WTC11 (cell line): Measurements from ENCODE around the gene SNX9. TPM values are rescaled to one million over a fixed set of nuclear protein-coding genes. Genes with fewer than 3 reads are reported as not detected.
"Not testable (repeated sequence)": the region's sequence is repeated elsewhere in the genome, so short reads cannot be mapped to it uniquely, and the experiment has no call there.

Experiments used
- ATAC-seq: fragments of 200-7000 bp; cut with Tn5 transposase; 2 replicates; pipeline ENCODE4 v1.10.0; 2021; ENCODE audit warnings: mild to moderate bottlenecking, moderate library complexity
- CTCF ChIA-PET: fragments of 300-600 bp; sonication (Branson Sonifier 250); formaldehyde crosslinking; loops from one replicate; lab custom pipeline; 2021; ENCODE audit warnings: antibody characterized with exemption; lab: Charles Lee
- POLR2A ChIA-PET: fragments of 350-600 bp; sonication (Branson Sonifier 250); formaldehyde crosslinking; loops from one replicate; lab custom pipeline; 2021; ENCODE audit warnings: antibody characterized with exemption; lab: Charles Lee
- DNase-seq: peaks from one replicate; pipeline ENCODE4 v3.0.0; 2021; ENCODE audit warnings: low spot score
- H3K27ac Mint-ChIP-seq: 2 replicates; pipeline ENCODE4 v1.8.0; 2021; ENCODE audit warnings: mixed read lengths
- H3K27me3 Mint-ChIP-seq: 2 replicates; pipeline ENCODE4 v1.8.0; 2021; ENCODE audit warnings: low read depth, mild to moderate bottlenecking, moderate library complexity, mixed read lengths
- H3K36me3 Mint-ChIP-seq: 2 replicates; pipeline ENCODE4 v1.8.0; 2021; ENCODE audit warnings: mixed read lengths
- H3K4me1 Mint-ChIP-seq: 2 replicates; pipeline ENCODE4 v1.8.0; 2022; ENCODE audit warnings: mixed read lengths
- H3K4me3 Mint-ChIP-seq: 2 replicates; pipeline ENCODE4 v1.8.0; 2021; ENCODE audit warnings: mild to moderate bottlenecking, moderate library complexity, mixed read lengths
- H3K9me3 Mint-ChIP-seq: 2 replicates; pipeline ENCODE4 v1.8.0; 2021; ENCODE audit warnings: mixed read lengths
- E2F4 ChIP-seq: sonication (generic); formaldehyde crosslinking; IDR thresholded peaks from 2 replicates; pipeline ENCODE4 v1.8.1; 2022; ENCODE audit warnings: low read depth, mild to moderate bottlenecking, moderate library complexity, missing genetic modification reagents, borderline replicate concordance
- E2F5 ChIP-seq: sonication (generic); formaldehyde crosslinking; IDR thresholded peaks from 2 replicates; pipeline ENCODE4 v1.8.1; 2022; ENCODE audit warnings: mild to moderate bottlenecking, moderate library complexity, missing genetic modification reagents
- ERG ChIP-seq: fragments of 250-450 bp; sonication (Bioruptor Pico); IDR thresholded peaks from 2 replicates; pipeline ENCODE4 v1.8.0; 2021; ENCODE audit warnings: mild to moderate bottlenecking
- ESRRA ChIP-seq: sonication (generic); formaldehyde crosslinking; IDR thresholded peaks from 2 replicates; pipeline ENCODE4 v1.8.1; 2022; ENCODE audit warnings: mild to moderate bottlenecking, missing genetic modification reagents, borderline replicate concordance
- GABPB1 ChIP-seq: sonication (generic); formaldehyde crosslinking; IDR thresholded peaks from 2 replicates; pipeline ENCODE4 v1.8.1; 2023; ENCODE audit warnings: mild to moderate bottlenecking, missing genetic modification reagents
- GTF2I ChIP-seq: fragments of 250-450 bp; sonication (Bioruptor Pico); conservative IDR thresholded peaks from 2 replicates; pipeline ENCODE4 v1.4.0; 2021; ENCODE audit warnings: mild to moderate bottlenecking
- NFE2L1 ChIP-seq: sonication (generic); formaldehyde crosslinking; IDR thresholded peaks from 2 replicates; pipeline ENCODE4 v1.8.1; 2023; ENCODE audit warnings: missing genetic modification reagents
- RELA ChIP-seq: sonication (generic); formaldehyde crosslinking; IDR thresholded peaks from 2 replicates; pipeline ENCODE4 v1.8.1; 2022; ENCODE audit warnings: missing genetic modification reagents, mild to moderate bottlenecking, borderline replicate concordance
- RORB ChIP-seq: fragments of 250-450 bp; sonication (Bioruptor Pico); IDR thresholded peaks from 2 replicates; pipeline ENCODE4 v1.9.0; 2021; ENCODE audit warnings: mild to moderate bottlenecking
- SMAD4 ChIP-seq: sonication (generic); formaldehyde crosslinking; IDR thresholded peaks from 2 replicates; pipeline ENCODE4 v1.8.0; 2022; ENCODE audit warnings: mild to moderate bottlenecking, missing genetic modification reagents
- SOX15 ChIP-seq: fragments of 250-450 bp; sonication (Bioruptor Pico); IDR thresholded peaks from 2 replicates; pipeline ENCODE4 v1.9.0; 2021; ENCODE audit warnings: mild to moderate bottlenecking
- ZBTB43 ChIP-seq: sonication (generic); formaldehyde crosslinking; IDR thresholded peaks from 2 replicates; pipeline ENCODE4 v1.8.1; 2023; ENCODE audit warnings: mild to moderate bottlenecking, missing genetic modification reagents
- ZNF121 ChIP-seq: sonication (generic); formaldehyde crosslinking; IDR thresholded peaks from 2 replicates; pipeline ENCODE4 v1.8.0; 2023; ENCODE audit warnings: missing genetic modification reagents
- ZNF138 ChIP-seq: sonication (generic); formaldehyde crosslinking; conservative IDR thresholded peaks from 2 replicates; pipeline ENCODE4 v1.8.1; 2022; ENCODE audit warnings: mild to moderate bottlenecking, moderate library complexity, missing genetic modification reagents
- ZNF232 ChIP-seq: sonication (generic); formaldehyde crosslinking; IDR thresholded peaks from 2 replicates; pipeline ENCODE4 v1.8.0; 2022; ENCODE audit warnings: mild to moderate bottlenecking, missing genetic modification reagents
- ZNF317 ChIP-seq: sonication (generic); formaldehyde crosslinking; IDR thresholded peaks from 2 replicates; pipeline ENCODE4 v1.8.1; 2023; ENCODE audit warnings: low read depth, mild to moderate bottlenecking, moderate library complexity, missing genetic modification reagents, borderline replicate concordance
- ZNF396 ChIP-seq: fragments of 250-450 bp; sonication (Bioruptor Pico); IDR thresholded peaks from 2 replicates; pipeline ENCODE4 v1.8.0; 2021; ENCODE audit warnings: mild to moderate bottlenecking, moderate library complexity, borderline replicate concordance
- total RNA-seq: library from RNA; stranded (reverse); gene quantifications from 3 replicates; pipeline ENCODE4 v1.2.3, GENCODE V29; 2021
- TF ChIP-seq, protein P1 (sequence below): fragments of 200-600 bp; IDR thresholded peaks from 2 replicates; pipeline ENCODE4 v1.8.0; 2022; ENCODE audit warnings: antibody characterized with exemption
- TF ChIP-seq, protein P2 (sequence below): sonication (generic); formaldehyde crosslinking; IDR thresholded peaks from 2 replicates; pipeline ENCODE4 v1.8.1; 2022; ENCODE audit warnings: missing genetic modification reagents, borderline replicate concordance
- TF ChIP-seq, protein P3 (sequence below): sonication (generic); formaldehyde crosslinking; IDR thresholded peaks from 2 replicates; pipeline ENCODE4 v1.8.1; 2023; ENCODE audit warnings: mild to moderate bottlenecking, moderate library complexity, missing genetic modification reagents

The SNX9 gene
- total RNA-seq, 1 experiment from 2014 or later = 35.0 TPM

GRCh38 chr6:157967486-157967885 is 144.4 kb downstream of the SNX9 start:
- peaks cover 22% of the 10 kb centered on the region for H3K4me1 Mint-ChIP-seq
- no peak for DNase-seq
- CTCF ChIA-PET = interaction anchor here (1.3 kb wide), 1 partner anchor 58 kb away, joined by 4 read pairs; no protein-coding TSS in a partner anchor
- no peak overlapping the region for H3K4me3 Mint-ChIP-seq
- TF ChIP-seq ERG (CRISPR knock-in tag) = no peak
- no peak for TF ChIP-seq ESRRA (CRISPR knock-in tag)
- TF ChIP-seq GABPB1 = no peak
- TF ChIP-seq NFE2L1 (CRISPR knock-in tag) = no peak
- TF ChIP-seq, all 79 proteins: peak for 0
- ATAC-seq = no peak
- H3K9me3 Mint-ChIP-seq = peaks cover 3% of the 10 kb centered on the region; the same call in 1 of the 2 replicates
- H3K27me3 Mint-ChIP-seq = no peaks in the 10 kb centered on the region
- POLR2A ChIA-PET = interaction anchor here (0.7 kb wide), 2 partner anchors 15 to 931 kb away, joined by 3 read pairs; no protein-coding TSS in a partner anchor
- H3K36me3 Mint-ChIP-seq = no peaks in the 10 kb centered on the region
- H3K27ac Mint-ChIP-seq = no peak overlapping the region

DNA sequence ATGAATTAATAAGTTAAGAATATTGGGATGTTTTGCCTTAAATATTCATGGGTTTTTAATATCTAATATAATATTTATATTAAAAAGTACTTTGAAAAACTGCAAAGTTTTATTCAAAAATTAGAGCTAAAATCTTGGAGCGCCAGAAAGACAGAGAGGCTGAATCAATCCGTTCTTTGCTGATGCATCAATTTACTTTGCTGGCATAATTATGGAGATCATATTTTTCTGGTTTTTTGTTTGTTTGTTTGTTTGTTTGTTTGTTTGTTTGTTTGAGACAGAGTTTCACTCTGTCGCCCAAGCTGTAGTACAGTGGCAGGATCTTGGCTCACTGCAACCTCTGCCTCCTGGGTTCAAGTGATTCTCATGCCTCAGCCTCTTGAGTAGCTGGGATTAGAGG is 149.1 kb downstream of the SNX9 start:
- H3K4me3 Mint-ChIP-seq, H3K9me3 Mint-ChIP-seq, H3K36me3 Mint-ChIP-seq, POLR2A ChIA-PET, DNase-seq, ATAC-seq, H3K27me3 Mint-ChIP-seq, H3K27ac Mint-ChIP-seq: not testable (repeated sequence)
- CTCF ChIA-PET = interaction anchor here (1.5 kb wide), 1 partner anchor 11 kb away, joined by 6 read pairs; no protein-coding TSS in a partner anchor
- peaks cover 16% of the 10 kb centered on the region for H3K4me1 Mint-ChIP-seq

- TF ChIP-seq NFE2L1 (CRISPR knock-in tag) (no peak), ZNF138 (CRISPR knock-in tag) (no peak), RORB (CRISPR knock-in tag) (no peak), E2F5 (CRISPR knock-in tag) (no peak), SMAD4 (CRISPR knock-in tag) (no peak), SOX15 (CRISPR knock-in tag) (no peak), ZNF232 (CRISPR knock-in tag) (no peak), RELA (CRISPR knock-in tag) (no peak), ZNF396 (CRISPR knock-in tag) (no peak), GABPB1 (no peak)
- TF ChIP-seq, protein P1, sequence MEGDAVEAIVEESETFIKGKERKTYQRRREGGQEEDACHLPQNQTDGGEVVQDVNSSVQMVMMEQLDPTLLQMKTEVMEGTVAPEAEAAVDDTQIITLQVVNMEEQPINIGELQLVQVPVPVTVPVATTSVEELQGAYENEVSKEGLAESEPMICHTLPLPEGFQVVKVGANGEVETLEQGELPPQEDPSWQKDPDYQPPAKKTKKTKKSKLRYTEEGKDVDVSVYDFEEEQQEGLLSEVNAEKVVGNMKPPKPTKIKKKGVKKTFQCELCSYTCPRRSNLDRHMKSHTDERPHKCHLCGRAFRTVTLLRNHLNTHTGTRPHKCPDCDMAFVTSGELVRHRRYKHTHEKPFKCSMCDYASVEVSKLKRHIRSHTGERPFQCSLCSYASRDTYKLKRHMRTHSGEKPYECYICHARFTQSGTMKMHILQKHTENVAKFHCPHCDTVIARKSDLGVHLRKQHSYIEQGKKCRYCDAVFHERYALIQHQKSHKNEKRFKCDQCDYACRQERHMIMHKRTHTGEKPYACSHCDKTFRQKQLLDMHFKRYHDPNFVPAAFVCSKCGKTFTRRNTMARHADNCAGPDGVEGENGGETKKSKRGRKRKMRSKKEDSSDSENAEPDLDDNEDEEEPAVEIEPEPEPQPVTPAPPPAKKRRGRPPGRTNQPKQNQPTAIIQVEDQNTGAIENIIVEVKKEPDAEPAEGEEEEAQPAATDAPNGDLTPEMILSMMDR = no peak
- CTCF ChIA-PET = no interaction called here
- Mint-ChIP-seq H3K4me1 (peaks cover 14% of the 10 kb centered on the region), H3K9me3 (no peaks in the 10 kb centered on the region), H3K36me3 (no peaks in the 10 kb centered on the region), H3K4me3 (no peak overlapping the region), H3K27ac (no peak overlapping the region), H3K27me3 (peaks cover 16% of the 10 kb centered on the region)
- no peak for ATAC-seq
- DNase-seq = no peak
- POLR2A ChIA-PET = no interaction called here
Observed at GRCh38 chr6:157974341-157974894, 151.4 kb downstream of the SNX9 start.

GRCh38 chr6:157974967-157975366 is 151.9 kb downstream of the SNX9 start:
- Mint-ChIP-seq H3K4me1 (peaks cover 14% of the 10 kb centered on the region), H3K27me3 (peaks cover 21% of the 10 kb centered on the region), H3K9me3 (no peaks in the 10 kb centered on the region), H3K27ac (no peak overlapping the region), H3K4me3 (no peak overlapping the region), H3K36me3 (no peaks in the 10 kb centered on the region)
- CTCF ChIA-PET = no interaction called here
- POLR2A ChIA-PET = no interaction called here
- DNase-seq (no peak), ATAC-seq (no peak)
- TF ChIP-seq E2F4 (CRISPR knock-in tag) = no peak
- TF ChIP-seq GTF2I (CRISPR knock-in tag) = no peak
- no peak for TF ChIP-seq ZNF317 (CRISPR knock-in tag)
- no peak for TF ChIP-seq ZBTB43 (CRISPR knock-in tag)
- no peak for TF ChIP-seq ZNF121
- TF ChIP-seq, protein P2, sequence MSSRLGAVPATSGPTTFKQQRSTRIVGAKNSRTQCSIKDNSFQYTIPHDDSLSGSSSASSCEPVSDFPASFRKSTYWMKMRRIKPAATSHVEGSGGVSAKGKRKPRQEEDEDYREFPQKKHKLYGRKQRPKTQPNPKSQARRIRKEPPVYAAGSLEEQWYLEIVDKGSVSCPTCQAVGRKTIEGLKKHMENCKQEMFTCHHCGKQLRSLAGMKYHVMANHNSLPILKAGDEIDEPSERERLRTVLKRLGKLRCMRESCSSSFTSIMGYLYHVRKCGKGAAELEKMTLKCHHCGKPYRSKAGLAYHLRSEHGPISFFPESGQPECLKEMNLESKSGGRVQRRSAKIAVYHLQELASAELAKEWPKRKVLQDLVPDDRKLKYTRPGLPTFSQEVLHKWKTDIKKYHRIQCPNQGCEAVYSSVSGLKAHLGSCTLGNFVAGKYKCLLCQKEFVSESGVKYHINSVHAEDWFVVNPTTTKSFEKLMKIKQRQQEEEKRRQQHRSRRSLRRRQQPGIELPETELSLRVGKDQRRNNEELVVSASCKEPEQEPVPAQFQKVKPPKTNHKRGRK (CRISPR knock-in tag) = no peak
- TF ChIP-seq, protein P3, sequence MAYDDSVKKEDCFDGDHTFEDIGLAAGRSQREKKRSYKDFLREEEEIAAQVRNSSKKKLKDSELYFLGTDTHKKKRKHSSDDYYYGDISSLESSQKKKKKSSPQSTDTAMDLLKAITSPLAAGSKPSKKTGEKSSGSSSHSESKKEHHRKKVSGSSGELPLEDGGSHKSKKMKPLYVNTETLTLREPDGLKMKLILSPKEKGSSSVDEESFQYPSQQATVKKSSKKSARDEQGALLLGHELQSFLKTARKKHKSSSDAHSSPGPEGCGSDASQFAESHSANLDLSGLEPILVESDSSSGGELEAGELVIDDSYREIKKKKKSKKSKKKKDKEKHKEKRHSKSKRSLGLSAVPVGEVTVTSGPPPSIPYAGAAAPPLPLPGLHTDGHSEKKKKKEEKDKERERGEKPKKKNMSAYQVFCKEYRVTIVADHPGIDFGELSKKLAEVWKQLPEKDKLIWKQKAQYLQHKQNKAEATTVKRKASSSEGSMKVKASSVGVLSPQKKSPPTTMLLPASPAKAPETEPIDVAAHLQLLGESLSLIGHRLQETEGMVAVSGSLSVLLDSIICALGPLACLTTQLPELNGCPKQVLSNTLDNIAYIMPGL (CRISPR knock-in tag) = no peak
